Breast epithelium (tissue), 4 donors: Measurements from ENCODE around the gene KDM7A. TPM values are rescaled to one million over a fixed set of nuclear protein-coding genes. Genes with fewer than 3 reads are reported as not detected.

Experiments
- DNase-seq, 2 donors: peaks; one replicate each; pipeline ENCODE4 v3.0.0-alpha.2; 2019; ENCODE audit warnings: low spot score in 2 of 2
- H3K27ac ChIP-seq, 2 donors: fragments of 200-600 bp; sonication (generic) in 1 of 2; one replicate each; pipeline ENCODE4 v1.5.1; 2016 to 2019; ENCODE audit warnings: mild to moderate bottlenecking in 1 of 2
- H3K27me3 ChIP-seq, 2 donors: fragments of 200-600 bp; sonication (generic) in 1 of 2; one replicate each; pipeline versions ENCODE4 v1.5.1 to v1.6.0; 2017 to 2019; ENCODE audit warnings: control low read depth in 1 of 2, mild to moderate bottlenecking in 1 of 2
- H3K36me3 ChIP-seq: fragments of 200-600 bp; one replicate; pipeline ENCODE4 v1.5.1; 2019
- H3K4me1 ChIP-seq, 2 donors: fragments of 200-600 bp; sonication (generic); one replicate each; pipeline ENCODE4 v1.5.1; 2016 to 2019; ENCODE audit warnings: control low read depth in 1 of 2
- H3K4me3 ChIP-seq, 3 donors: fragments of 200-600 bp; sonication (generic); 1 replicate in 2 of 3; 2 replicates in 1 of 3; pipeline ENCODE4 v1.5.1; 2016 to 2019; ENCODE audit warnings: mild to moderate bottlenecking in 3 of 3, moderate library complexity in 2 of 3
- H3K9me3 ChIP-seq, 2 donors: fragments of 200-600 bp; sonication (generic) in 1 of 2; one replicate each; pipeline ENCODE4 v1.5.1; 2016 to 2019; ENCODE audit warnings: control low read depth in 1 of 2
- POLR2A ChIP-seq: fragments of 450-650 bp; IDR thresholded peaks from one replicate; pipeline ENCODE4 v1.6.1; 2016; ENCODE audit warnings: antibody characterized with exemption, mild to moderate bottlenecking, moderate library complexity
- POLR2AphosphoS5 ChIP-seq, 3 donors: sonication (generic); formaldehyde crosslinking; IDR thresholded peaks; one replicate each; pipeline ENCODE4 v1.6.1; 2017; ENCODE audit warnings: antibody characterized with exemption in 3 of 3
- intact Hi-C: fragments of 100-400 bp; cut with DNase I; formaldehyde crosslinking; loops from one replicate; pipeline ENCODE4 v1.15.1; 2023; ENCODE audit warnings: low total_unique reads
- total RNA-seq, 3 donors: library from RNA; depleted of rRNA; stranded (reverse); fragments of >200 nt; gene quantifications; one replicate each; pipeline ENCODE4 v1.1.0, GENCODE V29; 2016
- TF ChIP-seq, protein P1 (sequence below), 3 donors: fragments of 450-650 bp; IDR thresholded peaks; one replicate each; pipeline ENCODE4 v1.5.1; 2016 to 2017; ENCODE audit warnings: antibody characterized with exemption in 3 of 3, mild to moderate bottlenecking in 3 of 3, moderate library complexity in 3 of 3

KDM7A gene
- total RNA-seq, 3 donors from 2014 or later: 33.1 to 37.1 (median 34.7) TPM

DNA sequence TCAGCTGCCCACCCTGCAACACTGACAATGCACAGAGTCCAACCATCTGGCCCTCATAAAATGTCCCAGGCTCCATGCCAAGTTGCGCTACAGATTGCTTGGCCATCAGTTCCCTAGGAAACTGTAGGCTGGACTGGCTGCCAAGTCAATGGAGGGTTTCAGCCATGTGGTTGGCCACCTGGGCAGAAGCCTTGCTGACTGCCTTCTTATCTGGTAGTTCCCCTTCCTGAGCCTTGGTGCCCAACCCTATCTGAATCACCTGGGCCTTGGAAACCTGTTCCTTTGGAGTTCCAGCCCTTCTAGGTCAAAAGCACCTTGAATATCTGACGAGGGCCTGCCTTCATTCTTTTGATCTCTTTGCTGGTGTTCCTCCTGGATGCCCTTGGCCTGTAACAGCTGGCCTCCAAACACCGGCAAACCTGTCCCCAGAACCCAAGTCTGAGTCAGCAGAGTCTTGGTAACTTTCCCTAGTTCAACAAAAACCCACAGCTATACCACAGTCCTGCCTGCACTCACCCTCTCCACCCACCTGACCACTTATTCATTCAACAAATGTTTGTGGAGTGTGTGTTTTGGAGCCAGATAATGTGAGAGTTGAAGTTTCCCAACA lies 37.4 kb upstream of the KDM7A start:
- peak overlapping the region; percentile 65 to 79 for H3K27ac ChIP-seq

DNA sequence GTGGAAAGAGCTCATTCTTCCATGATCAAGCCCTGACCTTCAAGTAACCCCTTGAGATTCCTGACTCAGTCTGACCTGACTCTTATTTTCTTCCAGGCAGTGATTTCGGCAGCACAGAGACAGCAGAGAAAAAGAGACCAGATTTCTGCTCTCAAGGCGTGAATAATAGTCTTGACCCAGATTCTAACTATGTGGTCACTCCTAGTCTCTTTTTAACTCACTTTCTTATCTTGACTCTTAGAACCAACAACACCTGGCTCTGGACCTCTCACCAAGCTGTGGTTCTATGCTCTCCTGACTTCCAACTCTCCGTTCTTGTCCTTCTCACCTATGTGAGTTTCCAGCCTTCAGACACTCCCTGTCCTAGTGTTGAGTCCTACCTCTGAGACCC lies 36.9 kb upstream of the KDM7A start:
- intact Hi-C loops: no loop called here
- peak overlapping the region; percentile 65 to 79 for H3K27ac ChIP-seq
- no peak overlapping the region for H3K4me3 ChIP-seq
- TF ChIP-seq POLR2AphosphoS5 (IDR thresholded peaks at IDR 0.05) (no peak), POLR2A (no peak)
- TF ChIP-seq, protein P1, sequence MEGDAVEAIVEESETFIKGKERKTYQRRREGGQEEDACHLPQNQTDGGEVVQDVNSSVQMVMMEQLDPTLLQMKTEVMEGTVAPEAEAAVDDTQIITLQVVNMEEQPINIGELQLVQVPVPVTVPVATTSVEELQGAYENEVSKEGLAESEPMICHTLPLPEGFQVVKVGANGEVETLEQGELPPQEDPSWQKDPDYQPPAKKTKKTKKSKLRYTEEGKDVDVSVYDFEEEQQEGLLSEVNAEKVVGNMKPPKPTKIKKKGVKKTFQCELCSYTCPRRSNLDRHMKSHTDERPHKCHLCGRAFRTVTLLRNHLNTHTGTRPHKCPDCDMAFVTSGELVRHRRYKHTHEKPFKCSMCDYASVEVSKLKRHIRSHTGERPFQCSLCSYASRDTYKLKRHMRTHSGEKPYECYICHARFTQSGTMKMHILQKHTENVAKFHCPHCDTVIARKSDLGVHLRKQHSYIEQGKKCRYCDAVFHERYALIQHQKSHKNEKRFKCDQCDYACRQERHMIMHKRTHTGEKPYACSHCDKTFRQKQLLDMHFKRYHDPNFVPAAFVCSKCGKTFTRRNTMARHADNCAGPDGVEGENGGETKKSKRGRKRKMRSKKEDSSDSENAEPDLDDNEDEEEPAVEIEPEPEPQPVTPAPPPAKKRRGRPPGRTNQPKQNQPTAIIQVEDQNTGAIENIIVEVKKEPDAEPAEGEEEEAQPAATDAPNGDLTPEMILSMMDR (IDR thresholded peaks at IDR 0.05): no peak
- H3K27me3 ChIP-seq: no peaks in the 10 kb centered on the region
- H3K4me1 ChIP-seq: no peaks in the 10 kb centered on the region
- no peaks in the 10 kb centered on the region for H3K36me3 ChIP-seq
- DNase-seq: no peak
- no peaks in the 10 kb centered on the region for H3K9me3 ChIP-seq

More for the DNA sequence above, 37.4 kb upstream of the KDM7A start:
- no peaks in the 10 kb centered on the region for H3K36me3 ChIP-seq
- no peaks in the 10 kb centered on the region for H3K27me3 ChIP-seq
- TF ChIP-seq, protein P1 (IDR thresholded peaks at IDR 0.05): no peak
- TF ChIP-seq POLR2AphosphoS5 (IDR thresholded peaks at IDR 0.05): peak in 1 of 3 donors; percentile 70
- no peaks in the 10 kb centered on the region for H3K9me3 ChIP-seq
- no peak overlapping the region for H3K4me3 ChIP-seq
- no peaks in the 10 kb centered on the region for H3K4me1 ChIP-seq
- DNase-seq: no peak
- intact Hi-C loops: no loop called here

DNA sequence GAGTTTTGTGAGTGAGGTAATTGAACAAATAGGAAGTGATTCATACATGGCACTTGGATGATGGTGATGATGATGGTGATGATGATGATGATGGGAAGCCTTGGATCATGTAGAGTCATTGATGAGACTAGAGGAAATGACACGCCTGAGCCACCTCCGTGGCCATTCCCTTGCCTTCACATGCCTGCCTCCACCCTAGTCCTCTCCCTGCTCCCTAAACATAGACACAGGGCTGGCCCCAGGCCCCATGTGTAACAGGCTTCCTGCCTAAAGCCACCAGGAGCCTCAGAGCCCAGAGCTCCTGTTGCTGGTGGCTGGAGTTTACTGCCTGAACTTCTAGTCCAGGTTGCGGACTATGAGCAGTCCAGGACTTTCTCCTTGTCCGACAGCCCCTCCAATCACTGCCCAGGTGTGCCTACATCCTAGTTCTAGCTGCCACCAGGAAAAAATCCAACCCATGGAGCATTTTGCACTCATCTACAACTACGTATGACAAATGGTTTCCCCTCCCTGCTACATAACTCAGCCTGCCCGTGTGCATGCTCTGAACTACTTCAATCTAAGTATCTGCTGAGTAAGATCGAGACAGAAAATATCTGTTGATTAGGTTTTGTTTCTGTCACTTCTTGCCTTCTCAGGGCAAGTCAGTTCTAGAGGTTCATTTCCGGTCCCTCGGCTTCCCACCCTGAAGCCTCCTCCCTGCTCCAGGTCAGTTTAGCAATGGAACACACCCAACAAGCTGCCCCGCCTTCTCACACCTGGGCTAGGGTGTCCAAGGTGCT lies 35.5 kb upstream of the KDM7A start:
- no peak for DNase-seq
- Histone ChIP-seq H3K4me1 (no peaks in the 10 kb centered on the region), H3K36me3 (no peaks in the 10 kb centered on the region), H3K27ac (peak overlapping the region; percentile 65 to 67), H3K4me3 (no peak overlapping the region), H3K27me3 (no peaks in the 10 kb centered on the region), H3K9me3 (no peaks in the 10 kb centered on the region)
- TF ChIP-seq, protein P1 (IDR thresholded peaks at IDR 0.05): no peak
- TF ChIP-seq POLR2AphosphoS5 (IDR thresholded peaks at IDR 0.05) (no peak), POLR2A (no peak)
- intact Hi-C loops: no loop called here

DNA sequence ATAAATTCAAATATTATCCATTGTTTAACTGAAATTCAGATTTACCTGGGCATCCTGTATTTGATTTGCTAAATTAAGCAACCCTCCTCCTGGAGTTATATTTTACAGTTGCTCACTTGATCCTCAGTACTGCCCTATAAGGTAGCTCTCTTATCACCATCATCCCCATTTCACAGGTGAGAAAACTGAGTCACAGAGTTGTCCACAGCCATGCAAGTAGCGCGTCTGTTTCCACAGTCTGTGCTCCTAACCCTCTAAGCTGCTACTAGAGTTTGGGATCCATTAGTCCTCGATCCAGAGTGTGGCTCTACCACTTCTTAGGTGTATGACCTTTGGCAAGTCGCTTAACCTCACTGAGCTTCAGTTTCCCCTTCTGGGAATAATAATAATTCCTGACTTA lies 34.9 kb upstream of the KDM7A start:
- H3K4me1 ChIP-seq: no peaks in the 10 kb centered on the region
- no peak overlapping the region for H3K4me3 ChIP-seq
- TF ChIP-seq, protein P1 (IDR thresholded peaks at IDR 0.05): no peak
- no peak for TF ChIP-seq POLR2A
- H3K36me3 ChIP-seq: no peaks in the 10 kb centered on the region
- no peaks in the 10 kb centered on the region for H3K27me3 ChIP-seq
- H3K27ac ChIP-seq: no peak overlapping the region
- intact Hi-C loops: no loop called here
- DNase-seq: no peak
- no peaks in the 10 kb centered on the region for H3K9me3 ChIP-seq

DNA sequence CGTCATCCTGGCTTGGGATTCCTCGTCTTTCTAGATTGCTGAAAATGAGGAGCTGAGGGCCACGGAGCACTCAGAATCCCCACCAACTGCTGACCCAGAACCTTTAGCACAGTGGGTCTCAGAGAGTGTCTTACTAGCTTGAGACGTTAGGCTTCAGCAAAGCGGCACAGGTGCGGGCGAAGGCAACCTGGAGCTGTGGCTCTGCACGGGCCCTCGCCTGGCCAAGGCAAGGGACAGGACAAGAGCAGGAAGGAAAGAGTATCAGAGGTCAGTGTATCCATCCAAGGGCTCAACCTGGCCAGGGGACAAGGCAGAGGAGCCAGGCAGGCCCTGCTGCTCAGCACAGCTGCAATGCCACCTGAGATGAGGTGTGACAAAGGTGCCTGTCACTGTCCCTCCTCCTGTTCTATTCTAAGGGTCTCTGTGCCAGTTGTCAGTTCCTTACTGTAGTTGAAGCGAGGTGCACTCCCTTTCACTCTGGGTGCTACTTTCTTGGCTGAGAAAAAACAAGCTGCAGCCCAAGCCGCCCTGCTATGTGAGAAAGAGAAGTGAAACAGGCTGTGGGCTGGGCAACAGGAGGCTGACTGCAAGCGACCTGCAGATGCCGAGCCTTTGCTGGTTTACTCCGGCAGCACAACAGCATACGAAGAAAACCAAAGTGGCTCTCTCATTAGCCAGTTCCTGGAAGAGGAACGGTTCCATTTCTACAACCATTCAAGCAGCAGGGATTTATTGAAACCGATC lies 33.3 kb upstream of the KDM7A start:
- TF ChIP-seq POLR2A (no peak), POLR2AphosphoS5 (IDR thresholded peaks at IDR 0.05) (no peak)
- TF ChIP-seq, protein P1 (IDR thresholded peaks at IDR 0.05): no peak
- H3K27me3 ChIP-seq: no peaks in the 10 kb centered on the region
- H3K36me3 ChIP-seq: no peaks in the 10 kb centered on the region
- H3K9me3 ChIP-seq: no peaks in the 10 kb centered on the region
- no peak overlapping the region for H3K4me3 ChIP-seq
- H3K4me1 ChIP-seq: no peaks in the 10 kb centered on the region
- intact Hi-C loops: loop anchor here (5.0 kb wide), 1 partner anchor 273 kb away; no protein-coding TSS in a partner anchor
- DNase-seq: no peak
- no peak overlapping the region for H3K27ac ChIP-seq
